Stimulated activated CD4-positive, alpha-beta T cell treated with anti-CD3 and anti-CD28 coated beads, Interleukin-12 subunit alpha, Interleukin-12 subunit beta, amount 100 ng/mL, for 4 hours (primary cell): Measurements from ENCODE around the gene PKD2L1.
A peak's percentile ranks its signal among the peaks of the same experiment; 100 is the strongest.
"Not testable (repeated sequence)": the region's sequence is repeated elsewhere in the genome, so short reads cannot be mapped to it uniquely, and the experiment has no call there.

Experiments used
- DNase-seq: peaks from one replicate; pipeline ENCODE4 v3.0.0-alpha.2; 2020

The PKD2L1 gene

DNA sequence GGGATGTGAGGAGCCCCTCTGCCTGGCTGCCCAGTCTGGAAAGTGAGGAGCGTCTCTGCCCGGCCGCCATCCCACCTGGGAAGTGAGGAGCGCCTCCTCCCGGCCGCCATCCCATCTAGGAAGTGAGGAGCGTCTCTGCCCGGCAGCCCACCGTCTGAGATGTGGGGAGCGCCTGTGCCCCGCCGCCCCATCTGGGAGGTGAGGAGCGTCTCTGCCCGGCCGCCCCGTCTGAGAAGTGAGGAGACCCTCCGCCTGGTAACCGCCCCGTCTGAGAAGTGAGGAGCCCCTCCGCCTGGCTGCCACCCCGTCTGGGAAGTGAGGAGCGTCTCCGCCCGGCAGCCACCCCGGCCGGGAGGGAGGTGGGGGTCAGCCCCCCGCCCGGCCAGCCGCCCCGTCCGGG is 53.1 kb downstream of the PKD2L1 start:
- DNase-seq, result not testable (repeated sequence)

DNA sequence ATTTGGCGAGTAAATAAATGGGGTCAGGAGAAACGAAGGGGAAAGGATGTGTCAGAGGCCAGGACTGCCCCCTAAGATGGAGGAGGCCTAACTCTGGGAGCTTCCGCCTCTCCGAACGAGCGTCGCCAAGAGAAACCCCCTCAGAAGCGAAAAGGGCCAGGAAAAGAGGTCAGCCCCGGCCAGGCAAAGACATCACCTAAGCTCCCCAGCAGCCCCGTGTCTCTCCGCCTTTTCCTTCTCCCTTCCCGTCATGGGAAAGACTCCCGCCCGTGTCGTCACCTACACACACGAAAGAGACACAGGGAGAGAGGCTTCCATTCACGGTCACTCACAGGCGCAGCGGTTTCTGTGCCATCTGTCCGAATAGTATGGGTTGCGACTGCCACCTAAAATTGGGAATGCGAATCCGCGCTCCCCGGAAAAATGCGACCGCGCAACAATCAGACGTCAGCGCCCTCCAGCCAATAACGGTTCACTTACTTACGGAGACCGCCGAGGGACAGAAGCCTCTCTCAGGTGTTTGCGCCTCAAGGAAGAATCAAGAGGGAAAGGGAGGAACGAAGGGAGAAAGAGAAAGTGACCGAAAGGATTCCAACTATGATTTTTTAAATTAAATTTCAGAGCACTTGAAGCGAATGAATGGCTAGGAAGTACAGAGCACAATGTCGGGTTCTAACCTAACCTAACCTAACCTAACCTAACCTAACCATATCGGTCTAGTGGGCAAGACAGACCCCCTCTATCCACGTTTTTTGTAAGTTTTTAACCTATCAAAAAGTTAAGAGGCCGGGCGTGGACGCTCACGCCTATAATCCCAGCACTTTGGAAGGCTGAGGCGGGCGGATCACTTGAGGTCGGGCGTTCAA is 62.6 kb downstream of the PKD2L1 start, which contains the start of gene CWF19L1:
CWF19L1 (minus strand) TSS at position 400 of the 866 bp plus-strand sequence; CDS start at position 355, 45 bp downstream.
- DNase-seq, result peak; percentile 71

DNA sequence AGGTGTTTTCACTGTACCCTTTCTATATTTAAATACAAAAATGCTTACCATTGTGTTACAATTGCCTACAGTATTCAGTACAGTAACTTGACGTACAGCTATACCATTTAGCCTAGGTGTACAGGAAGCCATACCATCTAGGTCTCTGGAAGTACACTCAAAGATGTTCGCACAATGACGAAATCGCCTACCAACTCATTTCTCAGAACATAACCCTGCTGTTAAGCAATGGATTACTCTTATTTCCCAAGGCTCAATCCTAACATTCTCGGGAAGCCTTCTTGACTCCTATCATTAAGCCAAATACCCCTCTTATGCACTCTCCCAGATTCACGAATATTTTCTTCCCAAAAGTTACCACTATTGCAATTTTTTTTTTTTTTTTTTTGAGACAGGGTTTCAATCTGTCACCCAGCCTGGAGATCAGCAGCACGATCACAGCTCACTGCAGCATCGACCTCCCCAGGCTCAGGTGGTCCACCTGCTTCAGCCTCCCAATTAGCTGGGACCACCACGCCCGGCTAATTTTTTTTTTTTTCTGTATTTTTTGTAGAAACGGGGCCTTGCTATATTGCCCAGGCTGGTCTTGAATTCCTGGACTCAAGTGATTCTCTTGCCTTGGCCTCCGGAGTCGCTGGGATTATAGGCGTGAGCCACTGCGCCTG is 64.1 kb downstream of the PKD2L1 start:
- DNase-seq, result no peak

DNA sequence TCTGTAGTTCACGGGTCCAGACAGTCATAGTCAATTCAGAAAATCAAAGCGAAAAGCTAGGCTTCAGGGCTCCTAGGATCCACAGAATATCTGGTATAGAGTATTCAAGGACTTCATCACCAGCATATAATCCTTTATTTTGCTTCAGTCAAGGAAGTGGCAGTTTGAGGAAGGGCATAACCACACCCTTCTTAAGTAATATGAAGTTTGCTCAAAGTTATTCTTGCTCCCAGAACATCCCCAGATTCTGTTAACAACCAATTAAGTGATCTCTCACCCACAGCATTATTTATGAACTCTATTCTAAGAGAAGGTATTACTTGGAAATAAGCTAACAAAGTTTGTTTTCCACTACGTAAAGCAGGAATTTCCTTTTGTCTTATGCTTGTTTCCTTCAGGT is 75.8 kb downstream of the PKD2L1 start:
- no peak for DNase-seq

DNA sequence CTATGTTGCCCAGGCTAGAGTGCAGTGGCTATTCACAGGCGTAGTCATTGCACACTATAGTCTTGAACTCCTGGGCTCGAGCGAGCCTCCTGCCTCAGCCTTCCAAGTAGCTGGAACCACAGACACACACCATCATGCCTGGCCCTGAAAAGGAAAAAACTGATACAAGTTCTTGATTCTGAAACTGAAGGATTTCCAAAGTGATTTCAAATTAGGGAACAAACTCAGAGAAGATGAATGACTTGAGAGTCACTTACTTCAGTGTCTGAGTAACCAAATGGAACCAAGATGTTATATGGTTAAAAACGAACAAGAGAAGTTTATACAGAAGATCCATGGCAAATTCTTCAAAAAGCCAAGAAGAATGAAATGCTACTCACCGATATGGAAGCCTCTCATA is 77.0 kb downstream of the PKD2L1 start:
- no peak for DNase-seq

DNA sequence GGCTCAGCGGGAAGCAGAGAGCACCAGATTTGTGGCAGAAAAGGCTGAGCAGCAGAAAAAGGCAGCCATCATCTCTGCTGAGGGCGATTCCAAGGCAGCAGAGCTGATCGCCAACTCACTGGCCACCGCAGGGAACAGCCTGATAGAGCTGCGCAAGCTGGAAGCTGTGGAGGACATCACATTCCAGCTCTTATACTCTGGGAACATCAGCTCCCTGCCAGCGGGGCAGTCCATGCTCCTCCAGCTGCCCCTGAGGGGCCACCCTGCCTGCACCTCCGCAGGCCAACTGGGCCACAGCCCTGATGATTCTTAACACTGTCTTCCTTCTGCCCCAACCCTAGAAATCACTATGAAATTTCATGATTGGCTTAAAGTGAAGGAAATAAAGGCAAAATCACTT is 81.2 kb downstream of the PKD2L1 start:
- no peak for DNase-seq

DNA sequence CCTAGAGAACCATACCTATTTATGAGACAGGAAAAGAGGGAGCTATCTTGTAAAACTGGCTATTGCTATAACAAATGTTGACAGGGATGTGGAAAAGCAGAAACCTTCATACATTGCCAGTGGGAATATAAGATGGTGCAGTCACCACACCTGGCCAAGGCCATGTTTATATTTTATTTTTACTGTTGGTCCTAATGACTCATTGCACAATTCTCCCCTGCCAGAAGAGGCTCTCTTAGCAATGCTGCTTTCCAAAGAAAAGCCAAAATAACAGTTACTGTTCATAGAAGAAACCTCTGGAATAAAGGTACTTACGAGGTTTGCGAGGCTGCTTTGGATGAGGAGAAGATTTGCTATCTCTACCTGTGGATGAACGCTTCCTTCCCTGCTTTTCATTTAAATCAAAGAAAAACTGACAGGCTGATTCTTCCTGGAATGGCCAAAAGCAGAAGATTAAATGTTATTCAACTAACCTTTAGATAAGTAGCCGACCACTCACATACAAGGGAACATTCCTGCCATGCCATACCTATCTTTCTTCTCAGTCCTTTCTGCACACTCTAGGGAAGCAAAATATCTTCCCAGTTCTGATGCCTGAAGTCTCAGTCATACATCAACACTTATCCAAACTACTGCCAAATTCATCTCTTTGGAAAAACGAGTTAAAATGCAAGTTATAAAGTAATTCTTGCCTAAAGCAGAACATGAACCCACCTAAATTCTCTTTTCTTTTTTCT is 84.4 kb downstream of the PKD2L1 start:
- no peak for DNase-seq

DNA sequence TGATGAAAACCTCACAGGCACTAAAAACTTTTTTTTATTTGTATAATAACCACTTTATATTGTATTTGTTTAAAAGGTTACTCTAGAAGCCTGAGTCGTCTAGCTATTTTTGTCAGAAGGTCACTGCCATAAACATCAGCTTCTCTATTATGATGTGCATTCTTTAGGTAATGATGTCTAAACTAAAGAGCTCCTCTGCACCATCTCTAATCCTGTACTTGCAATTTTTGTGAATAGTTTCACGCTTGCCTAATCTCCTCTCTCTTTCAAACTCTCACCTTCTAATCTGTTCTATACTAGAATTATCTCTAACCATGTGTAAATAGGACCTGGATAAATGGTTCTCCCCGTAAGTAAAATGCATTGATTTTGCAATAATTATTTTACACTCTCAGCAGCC is 90.2 kb downstream of the PKD2L1 start:
- no peak for DNase-seq

DNA sequence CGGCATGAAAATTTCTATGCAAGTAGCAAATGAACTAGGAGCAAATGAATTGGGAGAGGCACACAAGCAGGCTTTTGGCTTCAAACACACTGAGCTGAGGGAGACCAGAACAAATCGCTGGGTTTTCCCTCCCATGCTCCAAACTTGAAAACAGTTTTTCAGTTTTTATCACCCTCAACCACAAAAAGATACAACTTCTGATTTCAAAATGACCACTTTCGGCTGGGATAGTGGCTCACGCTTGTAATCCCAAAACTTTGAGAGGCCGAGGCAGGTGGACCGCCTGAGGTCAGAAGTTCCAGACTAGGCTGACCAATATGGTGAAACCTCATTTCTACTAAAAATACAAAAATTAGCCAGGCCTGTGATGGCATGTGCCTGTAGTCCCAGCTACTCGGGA is 91.6 kb downstream of the PKD2L1 start:
- DNase-seq, result no peak
